Activated CD8-positive, alpha-beta memory T cell treated with anti-CD3 and anti-CD28 coated beads, Interleukin-2, amount 50 U/mL, for 48 hours (primary cell): ENCODE data around the gene LY6G5B.
"Not testable (repeated sequence)": the region's sequence is repeated elsewhere in the genome, so short reads cannot be mapped to it uniquely, and the experiment has no call there.

Source experiments
- DNase-seq: peaks from one replicate; pipeline ENCODE4 v3.0.0-alpha.2; 2020

The LY6G5B gene

DNA sequence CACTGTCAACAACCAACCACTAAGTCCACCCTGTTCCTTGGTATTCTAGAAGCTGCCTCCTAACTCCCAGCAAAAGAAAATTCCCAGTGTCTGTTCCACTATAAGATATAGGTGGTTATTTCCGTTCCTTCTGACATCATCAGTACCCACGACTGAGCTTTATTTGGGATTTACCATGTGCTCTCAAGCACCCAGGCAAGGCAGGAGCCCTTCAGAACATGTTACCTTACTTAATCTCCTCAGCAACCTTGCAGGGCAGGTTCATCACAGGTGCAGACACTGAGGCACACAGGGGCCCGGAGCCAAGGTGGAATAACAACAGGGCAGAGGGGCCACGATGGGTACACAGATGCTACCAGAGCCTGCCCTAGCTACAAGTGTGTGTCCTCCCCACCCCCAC is 22.6 kb downstream of the LY6G5B start:
- no peak for DNase-seq

DNA sequence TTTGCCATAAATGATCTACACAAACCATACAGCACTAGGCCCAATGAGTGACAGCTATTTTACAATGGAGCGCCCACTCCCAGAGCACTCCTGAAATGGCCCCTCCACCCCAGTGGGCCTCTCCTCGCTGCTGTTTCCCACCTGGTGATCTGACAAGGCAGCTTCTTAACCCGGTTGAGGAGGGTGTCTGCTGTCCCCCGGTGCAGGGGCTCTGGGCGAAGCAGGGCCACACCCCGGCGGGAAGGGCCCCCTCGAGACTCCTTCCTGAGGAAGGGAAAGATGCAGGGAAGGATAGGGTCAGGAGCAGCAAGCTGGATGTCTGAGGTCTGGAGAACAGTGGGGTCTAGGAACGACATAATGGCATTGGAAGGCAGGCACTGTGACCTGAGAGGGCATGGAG is 23.1 kb downstream of the LY6G5B start:
- no peak for DNase-seq

DNA sequence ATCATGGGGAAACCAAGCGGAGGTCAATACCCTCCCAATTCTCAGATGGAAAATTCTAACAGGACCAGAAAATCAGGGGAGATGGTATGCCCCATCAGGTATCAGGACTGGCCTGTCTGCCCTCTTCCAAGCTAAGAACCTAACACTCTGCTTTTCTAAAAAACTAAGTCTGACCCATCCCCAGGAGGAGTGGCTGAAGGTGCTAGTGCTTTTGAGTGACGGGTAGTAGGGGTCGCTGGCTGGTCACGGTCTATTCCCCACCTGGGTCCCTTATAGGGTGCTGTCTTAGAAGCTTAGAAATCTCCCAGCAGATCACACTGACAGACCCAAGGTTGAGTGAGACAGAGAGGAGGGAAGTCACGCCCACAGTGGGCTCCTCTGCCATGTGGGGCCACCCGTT is 23.8 kb downstream of the LY6G5B start:
- no peak for DNase-seq

DNA sequence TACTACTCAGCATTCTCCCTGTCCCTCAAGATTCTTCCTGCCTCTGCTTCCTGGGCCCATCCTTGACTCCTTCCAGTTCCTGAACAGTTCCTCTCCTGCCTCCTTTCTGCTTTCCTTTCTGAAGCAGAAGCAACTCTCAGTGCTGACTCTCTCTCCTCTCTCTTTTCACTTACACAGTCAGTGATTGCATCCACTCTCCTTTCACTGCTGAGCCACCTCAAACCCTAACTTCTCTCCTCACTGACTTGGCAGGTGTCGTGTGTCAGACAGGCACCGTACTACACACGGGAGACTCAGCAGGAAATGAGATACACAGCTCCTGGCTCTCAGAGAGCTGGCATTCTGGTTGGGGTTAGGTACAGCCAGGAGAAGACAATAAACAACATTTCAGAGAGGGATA is 27.8 kb downstream of the LY6G5B start:
- DNase-seq: no peak

- no peak for DNase-seq
Observed at GRCh38 chr6:31700740-31701401, 31.1 kb downstream of the LY6G5B start.

DNA sequence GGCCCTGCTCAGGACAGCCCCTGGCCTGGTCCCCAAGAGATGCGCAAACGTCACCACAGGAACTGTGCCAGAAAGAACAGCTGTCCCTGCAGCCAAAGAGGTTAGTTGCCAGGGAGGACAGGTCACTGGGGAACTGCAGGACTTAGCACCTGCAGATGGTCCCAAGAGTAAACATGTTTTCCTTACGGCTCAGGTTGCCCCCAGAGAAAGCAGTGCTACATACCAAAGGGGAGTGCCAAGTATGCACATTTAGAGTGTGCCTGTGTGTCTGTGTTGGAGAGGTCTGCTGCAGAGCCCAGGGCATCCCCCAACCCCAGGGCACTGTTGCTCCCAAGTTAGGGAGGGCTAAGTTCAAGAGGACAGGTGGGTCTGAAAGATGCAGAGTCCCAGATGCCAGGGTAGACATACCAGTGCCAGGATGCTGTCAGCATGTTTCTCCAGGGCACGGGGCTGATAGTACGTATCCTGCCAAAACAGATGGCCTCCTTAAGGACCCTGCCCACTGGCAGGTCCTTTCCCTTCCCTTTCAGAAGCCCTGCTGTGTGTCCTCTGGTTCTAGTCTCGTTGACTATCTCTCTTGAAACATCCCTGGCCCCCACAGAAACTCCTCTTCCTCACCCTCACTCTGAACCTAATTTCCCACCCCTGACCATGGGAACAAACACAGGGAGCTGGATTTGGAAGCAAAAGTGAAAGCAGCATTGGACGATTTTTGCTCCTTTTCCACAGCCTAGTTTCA is 32.1 kb downstream of the LY6G5B start:
- no peak for DNase-seq

GRCh38 chr6:31702405-31702818 is 32.6 kb downstream of the LY6G5B start:
- DNase-seq: peak; percentile 63

DNA sequence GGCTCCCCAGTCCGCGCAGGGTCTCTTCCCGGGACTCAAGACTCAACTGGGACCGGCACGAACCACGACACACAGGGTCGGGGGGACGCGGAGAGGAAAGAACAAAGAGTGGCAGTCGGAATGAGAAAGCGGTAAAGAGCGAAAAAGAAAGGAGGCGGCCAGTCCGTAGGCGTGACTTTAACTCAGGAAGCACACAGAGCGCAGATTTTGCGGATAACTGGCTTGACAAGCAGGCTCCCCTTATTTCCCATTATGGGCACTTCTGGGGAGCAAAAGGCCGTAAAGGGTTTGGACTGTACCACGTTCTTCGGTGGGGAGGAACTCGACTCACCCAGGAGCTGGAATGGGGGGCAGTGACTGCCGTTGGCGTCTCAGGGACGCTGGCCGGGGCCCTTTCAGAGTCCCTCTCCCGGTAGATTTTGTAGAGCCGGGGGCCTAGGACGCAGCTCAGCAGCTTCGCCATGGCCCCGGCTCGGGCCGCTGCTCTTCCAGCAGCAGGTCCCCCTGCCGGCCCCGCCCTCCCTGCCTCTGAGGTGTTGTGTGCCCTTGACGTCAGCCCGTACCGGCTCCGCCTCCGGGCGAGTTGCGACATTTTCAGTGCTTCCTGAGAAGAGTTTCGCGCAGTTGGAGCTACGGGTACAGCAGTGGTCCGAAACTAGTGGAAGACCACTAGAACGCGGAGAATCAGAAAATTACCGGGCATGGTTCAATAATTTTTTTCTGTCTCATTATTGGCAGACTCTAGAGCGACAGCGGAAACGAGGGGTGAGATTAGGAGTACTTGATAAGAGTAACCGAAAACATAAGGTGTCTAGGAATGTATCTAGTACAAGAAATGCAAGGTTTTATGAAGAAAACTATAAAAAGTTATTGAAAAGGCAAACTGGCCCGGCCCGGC is 33.3 kb downstream of the LY6G5B start, which contains the start of gene ABHD16A:
TSS of gene ABHD16A (minus strand) at position 506 of the 898 bp plus-strand sequence. CDS start at position 463, 43 bp downstream.
- DNase-seq: peak; percentile 96

- no peak for DNase-seq
Observed at GRCh38 chr6:31705931-31706330, 36.2 kb downstream of the LY6G5B start.

- no peak for DNase-seq
Observed at GRCh38 chr6:31706599-31706998, 36.8 kb downstream of the LY6G5B start, which contains the start of gene LY6G6F. LY6G6F (plus strand) TSS chr6:31706866; CDS start chr6:31706907, 41 bp downstream.

- no peak for DNase-seq
Observed at GRCh38 chr6:31707701-31708100, 37.9 kb downstream of the LY6G5B start.

GRCh38 chr6:31708224-31708623 is 38.4 kb downstream of the LY6G5B start:
- no peak for DNase-seq

GRCh38 chr6:31709157-31709556 is 39.4 kb downstream of the LY6G5B start:
- DNase-seq: not testable (repeated sequence)

DNA sequence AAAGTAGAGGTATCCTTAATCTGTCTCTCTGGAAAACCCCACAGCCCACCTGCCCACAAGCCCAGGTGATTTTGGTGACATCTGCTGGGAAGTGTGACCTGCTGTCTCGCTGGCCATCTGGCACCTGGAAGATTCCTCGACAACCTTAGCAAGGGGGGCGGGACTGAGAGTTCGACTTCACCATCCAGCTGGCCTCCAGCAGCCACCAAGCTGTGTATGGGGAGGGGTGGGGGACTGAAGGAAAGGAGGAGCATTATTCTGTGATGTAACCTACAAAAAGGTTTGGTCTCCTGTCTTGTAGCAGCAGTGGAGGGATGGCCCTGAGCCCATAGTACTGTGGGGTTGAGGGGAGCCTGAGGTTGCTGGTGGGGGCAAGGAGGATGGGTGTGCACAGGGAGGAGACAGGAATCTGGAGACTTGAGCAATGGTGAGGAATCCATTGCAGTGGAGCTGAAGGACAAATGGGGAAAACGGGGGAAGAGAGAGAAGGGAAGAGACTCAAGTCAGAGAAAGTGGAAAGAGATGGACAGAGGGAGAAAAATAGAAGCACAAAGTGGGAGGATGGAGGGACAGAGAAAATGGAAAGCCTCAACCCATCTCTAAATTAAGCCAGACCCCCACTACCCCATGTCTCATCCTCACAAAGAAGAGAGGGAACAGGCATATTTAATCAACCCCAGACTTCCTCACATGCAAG is 40.9 kb downstream of the LY6G5B start:
- no peak for DNase-seq

DNA sequence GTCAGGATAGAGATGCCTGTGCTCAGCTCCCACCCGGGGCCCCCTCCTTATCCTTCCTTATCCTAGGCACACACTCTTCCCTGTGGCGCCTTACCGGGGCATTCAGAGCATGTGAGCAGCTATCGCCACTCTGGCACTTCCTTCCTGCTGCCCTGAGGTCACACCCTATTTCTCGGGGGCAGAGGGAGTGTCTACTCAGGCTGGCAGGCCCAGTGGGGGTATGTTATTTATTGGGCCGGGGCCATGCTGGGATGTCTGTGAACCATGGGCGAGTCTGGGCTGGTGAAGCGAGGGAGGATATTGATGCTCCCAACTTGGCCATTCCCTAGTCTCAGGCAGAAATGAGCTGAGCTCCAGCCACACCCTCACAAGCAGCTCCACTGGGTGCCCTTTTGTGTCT is 41.5 kb downstream of the LY6G5B start:
- no peak for DNase-seq

GRCh38 chr6:31712296-31712695 is 42.5 kb downstream of the LY6G5B start:
- no peak for DNase-seq

DNA sequence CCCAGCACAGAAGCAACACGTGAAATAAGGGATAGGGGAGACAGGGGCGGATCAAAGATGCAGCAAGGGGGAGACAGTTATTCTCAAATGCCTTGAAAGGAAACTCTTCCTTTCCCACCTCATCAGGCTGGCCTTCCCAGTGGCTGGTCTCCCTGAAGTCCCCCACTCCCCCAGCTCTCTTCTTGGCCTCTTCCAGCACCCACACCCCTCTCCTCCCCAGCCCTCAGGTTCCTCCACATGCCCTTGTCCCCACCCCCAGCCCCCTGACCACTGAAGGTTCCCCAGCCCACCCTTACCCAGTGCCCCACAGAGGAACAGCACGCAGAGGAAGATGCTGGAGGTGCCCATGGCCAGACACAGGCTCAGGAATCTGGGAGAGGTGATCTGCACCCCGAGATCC is 43.7 kb downstream of the LY6G5B start:
- DNase-seq: no peak

DNA sequence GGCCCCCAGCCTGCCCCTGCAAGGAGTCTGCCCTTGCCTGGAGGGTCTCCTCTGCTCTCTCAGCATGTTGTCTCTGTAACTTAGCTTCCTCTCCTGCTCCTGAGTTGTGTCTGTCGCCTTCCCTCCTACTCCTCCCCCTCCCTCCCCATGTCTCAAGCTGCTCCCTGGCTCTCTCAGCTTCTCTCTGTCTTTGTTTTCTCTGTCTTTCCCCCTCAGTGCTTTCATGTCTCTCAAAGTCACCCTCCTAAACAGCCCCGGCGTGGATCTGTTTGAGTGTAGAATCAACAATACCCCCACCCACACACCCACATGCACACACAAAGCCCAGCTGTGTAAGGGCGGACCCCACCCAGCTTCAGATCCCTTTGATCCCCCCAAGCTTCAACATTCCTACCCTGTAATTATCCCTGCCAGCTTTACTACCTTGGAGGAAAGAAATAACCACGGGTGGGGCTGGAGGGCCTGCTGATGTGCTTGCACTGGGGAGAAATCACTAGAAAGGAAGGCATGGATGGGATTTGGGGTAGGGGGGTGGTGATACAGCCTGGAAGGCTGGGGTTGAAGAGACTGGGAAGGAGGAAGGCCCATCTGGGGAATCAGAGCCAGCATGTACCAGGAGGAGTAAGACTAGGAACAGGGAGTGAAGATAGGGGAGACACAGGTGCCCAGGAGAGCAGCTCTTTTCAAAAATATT is 44.4 kb downstream of the LY6G5B start:
- DNase-seq: no peak

GRCh38 chr6:31715022-31715958 is 45.5 kb downstream of the LY6G5B start, which contains the start of gene LY6G6D:
LY6G6D (plus strand) TSS chr6:31715348; CDS start chr6:31715356, 8 bp downstream.
- DNase-seq: no peak

GRCh38 chr6:31717499-31718222 is 47.9 kb downstream of the LY6G5B start:
- DNase-seq: no peak
